SK-N-SH (cell line): ENCODE results near the gene F2R. TPM values are rescaled to one million over a fixed set of nuclear protein-coding genes. Genes with fewer than 3 reads are reported as not detected.

ENCODE experiments used
- CTCF ChIA-PET: fragments of 300-600, 350-600 bp; formaldehyde crosslinking; extraction: SDS; loops from one replicate; lab custom pipeline; 2021; lab: Yijun Ruan, JAX
- POLR2A ChIA-PET: fragments of 350-600 bp; sonication (Branson Sonifier 250); formaldehyde crosslinking; extraction: SDS; loops from one replicate; lab custom pipeline; 2020; ENCODE audit warnings: antibody characterized with exemption, inconsistent platforms; lab: Yijun Ruan, JAX
- DNase-seq: peaks from one replicate; pipeline ENCODE4 v3.0.0; 2012
- H2AFZ ChIP-seq: fragments of 200-600 bp; sonication (generic); 2 replicates; pipeline ENCODE4 v1.8.1; 2016; ENCODE audit warnings: antibody characterized with exemption, mild to moderate bottlenecking, low read depth
- H3F3A ChIP-seq: fragments of 200-600 bp; sonication (generic); replicated peaks from 2 replicates; pipeline ENCODE3; 2016; ENCODE audit warnings: antibody characterized with exemption, mild to moderate bottlenecking; ENCODE audit not compliant: insufficient read depth
- H3K27ac ChIP-seq, 2 experiments: fragments of 200-500 bp in 1 of 2; fragments of 200-600 bp in 1 of 2; sonication (Bioruptor generic) in 1 of 2; sonication (generic), shearing (Covaris generic) in 1 of 2; 2 replicates each; pipeline versions ENCODE4 v1.5.1 to v1.6.1; 2014 to 2016; ENCODE audit warnings: low read depth in 2 of 2, inconsistent platforms in 1 of 2, low read length in 1 of 2, mild to moderate bottlenecking in 1 of 2, mixed read lengths in 1 of 2
- H3K27me3 ChIP-seq: fragments of 200-600 bp; sonication (generic), shearing (Covaris generic); 2 replicates; pipeline ENCODE4 v1.6.1; 2016; ENCODE audit warnings: mixed run types; ENCODE audit not compliant: insufficient read depth
- H3K36me3 ChIP-seq, 2 experiments: fragments of 200-500 bp in 1 of 2; fragments of 200-600 bp in 1 of 2; sonication (Bioruptor generic) in 1 of 2; sonication (generic) in 1 of 2; replicated peaks in 1 of 2; 2 replicates each; pipeline versions ENCODE3 to v1.5.1; 2014 to 2016; ENCODE audit warnings: low read length in 1 of 2, mild to moderate bottlenecking in 1 of 2; ENCODE audit not compliant: insufficient read depth in 2 of 2, control insufficient read depth in 1 of 2
- H3K4me1 ChIP-seq, 2 experiments: fragments of 200-500 bp in 1 of 2; fragments of 200-600 bp in 1 of 2; sonication (Bioruptor generic) in 1 of 2; sonication (generic), shearing (Covaris generic) in 1 of 2; 2 replicates each; pipeline versions ENCODE4 v1.5.1 to v1.6.1; 2014 to 2016; ENCODE audit warnings: low read depth in 1 of 2, low read length in 1 of 2, mixed run types in 1 of 2; ENCODE audit not compliant: insufficient read depth in 2 of 2, control insufficient read depth in 1 of 2
- H3K4me2 ChIP-seq: fragments of 200-600 bp; sonication (generic), shearing (Covaris generic); 2 replicates; pipeline ENCODE4 v1.6.1; 2017; ENCODE audit warnings: mixed run types
- H3K4me3 ChIP-seq, 2 experiments: fragments of 200-500 bp in 1 of 2; fragments of 200-600 bp in 1 of 2; sonication (Bioruptor generic) in 1 of 2; sonication (generic), shearing (Covaris generic) in 1 of 2; 2 replicates each; pipeline versions ENCODE4 v1.5.1 to v1.8.1; 2014 to 2016; ENCODE audit warnings: low read depth in 2 of 2, inconsistent platforms in 1 of 2, low read length in 1 of 2, mild to moderate bottlenecking in 1 of 2, mixed read lengths in 1 of 2, moderate library complexity in 1 of 2
- H3K79me2 ChIP-seq: fragments of 200-600 bp; sonication (generic); 2 replicates; pipeline ENCODE4 v1.8.1; 2017; ENCODE audit warnings: mild to moderate bottlenecking; ENCODE audit not compliant: insufficient read depth
- H3K9ac ChIP-seq: fragments of 200-600 bp; sonication (generic); 2 replicates; pipeline ENCODE4 v1.6.1; 2017; ENCODE audit warnings: mixed run types
- H3K9me2 ChIP-seq: fragments of 200-600 bp; sonication (generic); 2 replicates; pipeline ENCODE4 v1.6.1; 2017; ENCODE audit warnings: mixed run types
- H3K9me3 ChIP-seq: fragments of 200-600 bp; sonication (generic); 2 replicates; pipeline ENCODE4 v1.6.1; 2017; ENCODE audit warnings: mixed run types, mild to moderate bottlenecking, moderate library complexity
- H4K20me1 ChIP-seq: fragments of 200-600 bp; sonication (generic); 2 replicates; pipeline ENCODE4 v1.6.1; 2017; ENCODE audit warnings: mild to moderate bottlenecking, mixed run types; ENCODE audit not compliant: insufficient read depth
- CTCF ChIP-seq: fragments of 200-600 bp; sonication (generic); IDR thresholded peaks from 2 replicates; pipeline ENCODE4 v1.6.1; 2017; ENCODE audit warnings: antibody characterized with exemption, mild to moderate bottlenecking, moderate library complexity
- GABPA ChIP-seq: IDR thresholded peaks from 2 replicates; pipeline ENCODE4 v1.4.0; 2012; ENCODE audit warnings: low read depth, mild to moderate bottlenecking
- GATA2 ChIP-seq: sonication (generic); formaldehyde crosslinking; IDR thresholded peaks from 2 replicates; pipeline ENCODE4 v1.5.0; 2020; ENCODE audit warnings: mild to moderate bottlenecking, missing genetic modification reagents
- JUND ChIP-seq: IDR thresholded peaks from 2 replicates; pipeline ENCODE4 v1.4.0; 2012
- NFIC ChIP-seq: IDR thresholded peaks from 2 replicates; pipeline ENCODE4 v1.4.0; 2012; ENCODE audit warnings: borderline replicate concordance
- POLR2AphosphoS5 ChIP-seq: IDR thresholded peaks from 2 replicates; pipeline ENCODE4 v1.6.1; 2012; ENCODE audit warnings: low read depth, low read length
- SIN3A ChIP-seq: IDR thresholded peaks from 2 replicates; pipeline ENCODE4 v1.6.1; 2012; ENCODE audit warnings: low read depth, mild to moderate bottlenecking, low read length, moderate library complexity, borderline replicate concordance
- TAF1 ChIP-seq: IDR thresholded peaks from 2 replicates; pipeline ENCODE4 v1.6.1; 2012; ENCODE audit warnings: low read depth, mild to moderate bottlenecking, low read length, moderate library complexity, borderline replicate concordance
- TEAD4 ChIP-seq: IDR thresholded peaks from 2 replicates; pipeline ENCODE4 v1.4.0; 2012; ENCODE audit warnings: mild to moderate bottlenecking, borderline replicate concordance; ENCODE audit not compliant: insufficient read depth
- YY1 ChIP-seq: IDR thresholded peaks from 2 replicates; pipeline ENCODE4 v1.4.0; 2012; ENCODE audit warnings: low read depth, mild to moderate bottlenecking
- ZBTB33 ChIP-seq: IDR thresholded peaks from 2 replicates; pipeline ENCODE4 v1.4.0; 2012; ENCODE audit warnings: low read depth, borderline replicate concordance
- WGBS: methylation state at CpG from one replicate; pipeline ENCODE4 v1.1.6; 2017; ENCODE audit warnings: low lambda C conversion rate; 5-methylcytosine and 5-hydroxymethylcytosine counted together
- polyA plus RNA-seq, 3 experiments: library from polyadenylated mRNA; depleted of rRNA; stranded (reverse); fragments of >200 nt; gene quantifications; 2 replicates each; pipeline ENCODE4 v1.2.3, GENCODE V29; 2012

Gene F2R
- polyA plus RNA-seq, 1 of the 3 experiments (the other 2 are of a cell fraction): 212 TPM

GRCh38 chr5:76762484-76762883, 46.6 kb downstream of the F2R start:
- no peak for DNase-seq
- H3K9ac ChIP-seq: no peak overlapping the region
- 70% methylated on average over 2 of the region's 2 CpGs for WGBS
- H3K4me3 ChIP-seq: no peak overlapping the region
- no peaks in the 10 kb centered on the region for H3K27me3 ChIP-seq
- no peak overlapping the region for H2AFZ ChIP-seq
- no peaks in the 10 kb centered on the region for H3F3A ChIP-seq
- H3K4me1 ChIP-seq: no peaks in the 10 kb centered on the region
- no peaks in the 10 kb centered on the region for H3K79me2 ChIP-seq
- TF ChIP-seq NFIC: no peak
- TF ChIP-seq, all 33 proteins: peak for 0
- no peak overlapping the region for H3K27ac ChIP-seq
- H3K9me3 ChIP-seq: peaks cover 16% of the 10 kb centered on the region; the same call in 1 of the 2 replicates
- ChIA-PET POLR2A (no interaction called here), CTCF (interaction anchor here (1.4 to 1.7 kb wide), 2 partner anchors 11 to 12 kb away, joined by 3 to 5 read pairs; no protein-coding TSS in a partner anchor)
- no peaks in the 10 kb centered on the region for H3K9me2 ChIP-seq
- no peaks in the 10 kb centered on the region for H3K36me3 ChIP-seq
- no peaks in the 10 kb centered on the region for H4K20me1 ChIP-seq
- H3K4me2 ChIP-seq: no peak overlapping the region

- no peaks in the 10 kb centered on the region for H4K20me1 ChIP-seq
- peaks cover 16% of the 10 kb centered on the region; the same call in 1 of the 2 replicates for H3K9me3 ChIP-seq
- no peak overlapping the region for H3K4me2 ChIP-seq
- DNase-seq: no peak
- H3F3A ChIP-seq: no peaks in the 10 kb centered on the region
- ChIA-PET CTCF (interaction anchor here (1.4 to 1.7 kb wide), 2 partner anchors 11 to 12 kb away, joined by 3 to 5 read pairs; no protein-coding TSS in a partner anchor), POLR2A (no interaction called here)
- H3K4me3 ChIP-seq: no peak overlapping the region
- no peaks in the 10 kb centered on the region for H3K36me3 ChIP-seq
- no peaks in the 10 kb centered on the region for H3K27me3 ChIP-seq
- no peak overlapping the region for H3K27ac ChIP-seq
- H3K79me2 ChIP-seq: no peaks in the 10 kb centered on the region
- H3K9me2 ChIP-seq: no peaks in the 10 kb centered on the region
- H3K4me1 ChIP-seq: no peaks in the 10 kb centered on the region
- no peak overlapping the region for H3K9ac ChIP-seq
- no peak overlapping the region for H2AFZ ChIP-seq
- TF ChIP-seq JUND (no peak), GATA2 (CRISPR knock-in tag) (no peak), TAF1 (no peak), ZBTB33 (no peak), YY1 (no peak), POLR2AphosphoS5 (no peak), TEAD4 (no peak), GABPA (no peak), CTCF (no peak), SIN3A (no peak)
Observed at GRCh38 chr5:76763136-76763535, 47.2 kb downstream of the F2R start.
